Endothelial cell of umbilical vein (primary cell): ENCODE results near the gene PARD3B. TPM values are rescaled to one million over a fixed set of nuclear protein-coding genes. Genes with fewer than 3 reads are reported as not detected.

Experiments used
- BruUV-seq: library from RNA; stranded (reverse); fragments of 400-500 nt; replicated peaks from 2 replicates; lab custom pipeline; 2021; lab: Mats Ljungman, UMichigan
- CTCF ChIA-PET: fragments of 300-600, 350-600 bp; sonication (Branson Sonifier 250); formaldehyde crosslinking; loops from one replicate; lab custom pipeline; 2021; ENCODE audit warnings: antibody characterized with exemption, inconsistent platforms; lab: Charles Lee
- POLR2A ChIA-PET: fragments of 300-600, 350-600 bp; sonication (Branson Sonifier 250); formaldehyde crosslinking; loops from one replicate; lab custom pipeline; 2021; ENCODE audit warnings: antibody characterized with exemption, inconsistent platforms; lab: Charles Lee
- DNase-seq: peaks from one replicate; pipeline ENCODE4 v3.0.0-alpha.2; 2011; ENCODE audit warnings: low read depth, low spot score
- FAIRE-seq: peaks from 2 replicates; lab custom pipeline; 2011; peaks lifted over from hg19 to GRCh38; lab: Jason Lieb, UNC
- H2AFZ ChIP-seq: 2 replicates; pipeline ENCODE4 v1.6.0; 2012; ENCODE audit warnings: low read depth, low read length, control low read depth, inconsistent platforms
- H3K27ac ChIP-seq: 2 replicates; pipeline ENCODE4 v1.5.1; 2011; ENCODE audit warnings: low read depth, mild to moderate bottlenecking, control low read depth, low read length, moderate library complexity; ENCODE audit not compliant: insufficient read depth
- H3K27me3 ChIP-seq, 2 experiments: 2 replicates each; pipeline versions ENCODE4 v1.6.0 to v1.6.1; 2011; ENCODE audit warnings: low read length in 2 of 2, mixed read lengths in 1 of 2; ENCODE audit not compliant: control insufficient read depth in 2 of 2, insufficient read depth in 2 of 2
- H3K36me3 ChIP-seq, 2 experiments: 2 replicates in 1 of 2; 3 replicates in 1 of 2; pipeline ENCODE4 v1.5.1; 2011; ENCODE audit warnings: low read length in 2 of 2, mild to moderate bottlenecking in 1 of 2, moderate library complexity in 1 of 2; ENCODE audit not compliant: control insufficient read depth in 2 of 2, insufficient read depth in 2 of 2; ENCODE audit errors: extremely low read depth in 1 of 2
- H3K4me1 ChIP-seq: 3 replicates; pipeline ENCODE4 v1.5.1; 2011; ENCODE audit warnings: mild to moderate bottlenecking, low read length; ENCODE audit not compliant: control insufficient read depth, insufficient read depth; ENCODE audit errors: extremely low read depth
- H3K4me2 ChIP-seq: 2 replicates; pipeline ENCODE4 v1.6.1; 2011; ENCODE audit warnings: low read length, control low read depth, mixed read lengths; ENCODE audit not compliant: insufficient read depth
- H3K4me3 ChIP-seq, 3 experiments: fragments of 200-600 bp in 1 of 3; sonication (generic), shearing (Covaris generic) in 1 of 3; replicated peaks in 1 of 3; 2 replicates each; pipeline ENCODE4 v1.5.1; 2011 to 2016; ENCODE audit warnings: control low read depth in 3 of 3, low read length in 3 of 3, mild to moderate bottlenecking in 2 of 3, inconsistent platforms in 1 of 3, low read depth in 1 of 3, moderate library complexity in 1 of 3; ENCODE audit not compliant: insufficient read depth in 1 of 3
- H3K79me2 ChIP-seq: 2 replicates; pipeline ENCODE4 v1.6.0; 2012; ENCODE audit warnings: low read length, inconsistent platforms; ENCODE audit not compliant: control insufficient read depth, insufficient read depth
- H3K9ac ChIP-seq: replicated peaks from 2 replicates; pipeline ENCODE3; 2011; ENCODE audit warnings: low read length, control low read depth; ENCODE audit not compliant: insufficient read depth; ENCODE audit errors: extremely low read depth
- H3K9me1 ChIP-seq: replicated peaks from 3 replicates; pipeline ENCODE4 v1.6.0; 2011; ENCODE audit warnings: mild to moderate bottlenecking, low read length; ENCODE audit not compliant: control insufficient read depth, insufficient read depth; ENCODE audit errors: extremely low read depth
- H3K9me3 ChIP-seq: replicated peaks from 2 replicates; pipeline ENCODE4 v1.5.1; 2012; ENCODE audit warnings: low read length, inconsistent platforms; ENCODE audit not compliant: control insufficient read depth, insufficient read depth
- H4K20me1 ChIP-seq: replicated peaks from 2 replicates; pipeline ENCODE3; 2011; ENCODE audit warnings: mild to moderate bottlenecking, low read length; ENCODE audit not compliant: control insufficient read depth, insufficient read depth; ENCODE audit errors: extremely low read depth
- CTCF ChIP-seq, 2 donors: IDR thresholded peaks; 1 replicate in 1 of 2; 2 replicates in 1 of 2; pipeline ENCODE4 v1.5.1; 2011; ENCODE audit warnings: low read length in 2 of 2, mild to moderate bottlenecking in 2 of 2, moderate library complexity in 2 of 2, control low read depth in 1 of 2, inconsistent platforms in 1 of 2, low read depth in 1 of 2; ENCODE audit not compliant: insufficient read depth in 1 of 2; ENCODE audit errors: extremely low read depth in 1 of 2
- EZH2 ChIP-seq: IDR thresholded peaks from 2 replicates; pipeline ENCODE4 v1.6.1; 2012; ENCODE audit warnings: borderline replicate concordance, low read depth, mild to moderate bottlenecking, moderate library complexity, low read length, inconsistent platforms; ENCODE audit not compliant: severe bottlenecking
- FOS ChIP-seq: IDR thresholded peaks from 2 replicates; pipeline ENCODE4 v1.6.1; 2011; ENCODE audit warnings: mild to moderate bottlenecking, low read length, moderate library complexity, borderline replicate concordance; ENCODE audit not compliant: insufficient read depth
- GATA2 ChIP-seq: IDR thresholded peaks from 2 replicates; pipeline ENCODE4 v1.7.0; 2011; ENCODE audit warnings: low read depth, mild to moderate bottlenecking, moderate library complexity, mixed read lengths, low read length; ENCODE audit not compliant: insufficient read length, insufficient read depth
- JUN ChIP-seq: IDR thresholded peaks from 2 replicates; pipeline ENCODE4 v1.6.1; 2011; ENCODE audit warnings: borderline replicate concordance, low read depth; ENCODE audit not compliant: insufficient read length, insufficient read depth
- MAX ChIP-seq: IDR thresholded peaks from 2 replicates; pipeline ENCODE4 v1.6.1; 2011; ENCODE audit not compliant: insufficient read depth, insufficient read length
- MYC ChIP-seq: IDR thresholded peaks from one replicate; pipeline ENCODE4 v1.6.1; 2011; ENCODE audit warnings: mild to moderate bottlenecking, low read depth, low read length
- POLR2A ChIP-seq: IDR thresholded peaks from 2 replicates; pipeline ENCODE4 v1.6.1; 2012; ENCODE audit warnings: low read depth, mild to moderate bottlenecking, control low read depth, low read length
- POLR2AphosphoS5 ChIP-seq: IDR thresholded peaks from 2 replicates; pipeline ENCODE4 v1.6.1; 2012; ENCODE audit warnings: low read depth, mild to moderate bottlenecking, control low read depth, low read length, moderate library complexity; ENCODE audit not compliant: insufficient read depth
- dilution Hi-C: fragments of 300-500 bp; cut with MboI; formaldehyde crosslinking; loops from one replicate; pipeline ENCODE4 v1.15.0; 2019; ENCODE audit warnings: low sequenced_read_pairs; ENCODE audit not compliant: extremely low pct_ligation_motif_present
- intact Hi-C: fragments of 100-400 bp; cut with micrococcal nuclease; formaldehyde crosslinking; loops from one replicate; pipeline ENCODE4 v1.10.0; 2022
- polyA plus RNA-seq, 4 experiments: library from polyadenylated mRNA; depleted of rRNA in 3 of 4; stranded (reverse) in 3 of 4; unstranded in 1 of 4; fragments of >200 nt; gene quantifications; 2 replicates each; pipeline versions ENCODE4 v1.2.1 to v1.2.3, GENCODE V29; 2011 to 2012; ENCODE audit warnings: missing spikeins in 1 of 4
- total RNA-seq: library from RNA; stranded (reverse); gene quantifications from 2 replicates; pipeline ENCODE4 v1.2.3, GENCODE V29; 2021

Gene PARD3B
- total and polyA plus RNA-seq, 2 donors (not counting 3 experiments of a cell fraction or from before 2014, with no cell fraction given): 2.2 to 30.9 TPM

DNA sequence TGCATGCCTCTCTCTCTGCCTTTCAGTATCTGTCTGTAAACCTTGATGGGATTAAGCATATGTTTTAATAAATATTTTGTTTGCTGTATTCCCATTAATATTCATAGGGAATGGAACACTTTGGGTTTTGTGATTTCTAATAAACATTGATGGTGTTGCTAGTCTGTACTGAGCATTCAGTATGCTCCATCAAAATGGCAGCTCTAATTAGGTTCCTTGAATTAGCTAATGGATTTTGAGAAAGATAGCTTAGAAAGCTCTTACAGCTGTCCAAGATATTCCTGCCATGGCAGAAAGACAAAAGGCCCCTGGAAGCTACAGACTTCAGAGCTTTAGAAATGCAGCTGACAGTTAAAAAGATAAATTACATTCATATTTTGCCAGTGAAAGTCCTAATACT, 937.8 kb downstream of the PARD3B start:
- no peaks in the 10 kb centered on the region for H3K27me3 ChIP-seq
- H3K79me2 ChIP-seq: no peaks in the 10 kb centered on the region
- H3K9ac ChIP-seq: no peak overlapping the region
- no peaks in the 10 kb centered on the region for H4K20me1 ChIP-seq
- intact Hi-C loops (no loop called here), dilution Hi-C loops (no loop called here)
- no peak overlapping the region for H3K4me2 ChIP-seq
- H2AFZ ChIP-seq: no peak overlapping the region
- DNase-seq (no peak), FAIRE-seq (no peak)
- POLR2A ChIA-PET: no interaction called here
- H3K36me3 ChIP-seq: no peaks in the 10 kb centered on the region
- no peak overlapping the region for H3K4me3 ChIP-seq
- H3K9me1 ChIP-seq: no peaks in the 10 kb centered on the region
- TF ChIP-seq CTCF (IDR thresholded peaks at IDR 0.05; ENCODE audit: extremely low read depth in 1 of 2, insufficient read depth in 1 of 2, low read depth in 1 of 2, low read length in 2 of 2) (no peak), GATA2 (no peak), FOS (no peak), POLR2AphosphoS5 (no peak), MAX (no peak), POLR2A (no peak), EZH2 (no peak), JUN (no peak), MYC (no peak)
- CTCF ChIA-PET: interaction anchor here (0.6 to 2.1 kb wide), 3 partner anchors 9 to 604 kb away, joined by 3 to 6 read pairs (median 4); no protein-coding TSS in a partner anchor
- no peak overlapping the region for H3K27ac ChIP-seq
- no peaks in the 10 kb centered on the region for H3K9me3 ChIP-seq
- no peaks in the 10 kb centered on the region for H3K4me1 ChIP-seq
- no TSS peak for BruUV-seq
